Uterus (tissue), 4 donors: ENCODE data around the gene CLDN9. TPM values are rescaled to one million over a fixed set of nuclear protein-coding genes. Genes with fewer than 3 reads are reported as not detected.

Experiments
- DNase-seq, 2 donors: peaks; one replicate each; pipeline ENCODE4 v3.0.0-alpha.2; 2019 to 2020
- H3K27ac ChIP-seq, 2 donors: fragments of 200-600 bp; sonication (generic); 1 replicate in 1 of 2; 2 replicates in 1 of 2; pipeline ENCODE4 v1.5.1; 2016 to 2018
- H3K27me3 ChIP-seq, 2 donors: fragments of 200-600 bp; sonication (generic); one replicate each; pipeline ENCODE4 v1.5.1; 2018 to 2019; ENCODE audit warnings: control low read depth in 1 of 2
- H3K36me3 ChIP-seq, 2 donors: fragments of 200-600 bp; sonication (generic); one replicate each; pipeline ENCODE4 v1.5.1; 2019; ENCODE audit warnings: control low read depth in 1 of 2
- H3K4me1 ChIP-seq, 2 donors: fragments of 200-600 bp; sonication (generic); one replicate each; pipeline ENCODE4 v1.5.1; 2018 to 2019; ENCODE audit warnings: control low read depth in 1 of 2
- H3K4me3 ChIP-seq, 2 donors: fragments of 200-600 bp; sonication (generic); 1 replicate in 1 of 2; 2 replicates in 1 of 2; pipeline ENCODE4 v1.5.1; 2018 to 2019; ENCODE audit warnings: mild to moderate bottlenecking in 1 of 2
- H3K9me3 ChIP-seq, 2 donors: fragments of 200-600 bp; sonication (generic); one replicate each; pipeline ENCODE4 v1.5.1; 2019; ENCODE audit warnings: control low read depth in 1 of 2
- CTCF ChIP-seq, 4 experiments: fragments of 200-600 bp in 2 of 4; fragments of 450-650 bp in 2 of 4; sonication (generic) in 2 of 4; IDR thresholded peaks; one replicate each; pipeline ENCODE4 v1.5.1; 2016 to 2019; ENCODE audit warnings: antibody characterized with exemption in 4 of 4, mild to moderate bottlenecking in 2 of 4, moderate library complexity in 1 of 4
- POLR2A ChIP-seq, 2 donors: fragments of 450-650 bp; IDR thresholded peaks; one replicate each; pipeline ENCODE4 v1.6.1; 2016; ENCODE audit warnings: antibody characterized with exemption in 2 of 2, mild to moderate bottlenecking in 1 of 2, moderate library complexity in 1 of 2
- intact Hi-C: fragments of 100-400 bp; cut with DNase I; formaldehyde crosslinking; loops from one replicate; pipeline ENCODE4 v1.15.1; 2023; ENCODE audit warnings: low total_unique reads
- total RNA-seq, 4 donors: library from RNA; depleted of rRNA in 3 of 4; stranded (reverse); fragments of >200 nt in 3 of 4; gene quantifications; one replicate each; pipeline versions ENCODE4 v1.1.0 to v1.2.4, GENCODE V29; 2014 to 2023
- donor health status: DM: yes; HTN: yes; CAD: no.

Gene CLDN9
- total RNA-seq, 4 donors from 2014 or later = 0.21 to 1.8 TPM; not detected in 2

GRCh38 chr16:2971985-2972784, 40.5 kb upstream of the CLDN9 start:
- no peak for TF ChIP-seq POLR2A (IDR thresholded peaks at IDR 0.05)
- no peak for TF ChIP-seq CTCF (IDR thresholded peaks at IDR 0.05)
- Histone ChIP-seq H3K36me3 (no peaks in the 10 kb centered on the region), H3K27ac (no peak overlapping the region), H3K9me3 (no peaks in the 10 kb centered on the region), H3K27me3 (peaks cover 0 to 9% of the 10 kb centered on the region in 2 donors), H3K4me3 (no peak overlapping the region), H3K4me1 (peaks cover 0 to 23% of the 10 kb centered on the region in 2 donors)
- intact Hi-C loops = no loop called here
- DNase-seq = no peak

- H3K9me3 ChIP-seq = no peaks in the 10 kb centered on the region
- peaks cover 0 to 9% of the 10 kb centered on the region in 2 donors for H3K27me3 ChIP-seq
- no peak for DNase-seq
- no peak for TF ChIP-seq POLR2A (IDR thresholded peaks at IDR 0.05)
- no peak for TF ChIP-seq CTCF (IDR thresholded peaks at IDR 0.05)
- intact Hi-C loops = no loop called here
- no peak overlapping the region for H3K4me3 ChIP-seq
- H3K27ac ChIP-seq = no peak overlapping the region
- H3K36me3 ChIP-seq = no peaks in the 10 kb centered on the region
- peaks cover 0 to 23% of the 10 kb centered on the region in 2 donors for H3K4me1 ChIP-seq
Measured at GRCh38 chr16:2973093-2973492, 39.6 kb upstream of the CLDN9 start.

- Histone ChIP-seq H3K9me3 (no peaks in the 10 kb centered on the region), H3K4me3 (no peak overlapping the region), H3K4me1 (peaks cover 0 to 17% of the 10 kb centered on the region in 2 donors), H3K27ac (no peak overlapping the region), H3K27me3 (peaks cover 0 to 9% of the 10 kb centered on the region in 2 donors), H3K36me3 (no peaks in the 10 kb centered on the region)
- intact Hi-C loops = no loop called here
- DNase-seq = no peak
- TF ChIP-seq POLR2A (IDR thresholded peaks at IDR 0.05) = no peak
- no peak for TF ChIP-seq CTCF (IDR thresholded peaks at IDR 0.05)
Measured at GRCh38 chr16:2973605-2974318, 39.0 kb upstream of the CLDN9 start.

- intact Hi-C loops = no loop called here
- H3K27me3 ChIP-seq = peaks cover 0 to 8% of the 10 kb centered on the region in 2 donors
- no peaks in the 10 kb centered on the region for H3K9me3 ChIP-seq
- peaks cover 0 to 12% of the 10 kb centered on the region in 2 donors for H3K4me1 ChIP-seq
- TF ChIP-seq CTCF (IDR thresholded peaks at IDR 0.05) = no peak
- TF ChIP-seq POLR2A (IDR thresholded peaks at IDR 0.05) = no peak
- no peak overlapping the region for H3K4me3 ChIP-seq
- H3K36me3 ChIP-seq = no peaks in the 10 kb centered on the region
- no peak overlapping the region for H3K27ac ChIP-seq
- no peak for DNase-seq
Measured at GRCh38 chr16:2974319-2975056, 38.2 kb upstream of the CLDN9 start.
